Activated naive CD8-positive, alpha-beta T cell treated with anti-CD3 and anti-CD28 coated beads, Interleukin-2, amount 10 ng/mL, durations not matched to agents 7 days and 5 days (primary cell): ENCODE measurements around the gene BCAS3. TPM values are rescaled to one million over a fixed set of nuclear protein-coding genes. Genes with fewer than 3 reads are reported as not detected.
"Not testable (repeated sequence)": the region's sequence is repeated elsewhere in the genome, so short reads cannot be mapped to it uniquely, and the experiment has no call there.

Experiments used
- ATAC-seq: fragments of 150-1000 bp; cut with Tn5 transposase; one replicate; pipeline ENCODE4 v1.10.0; 2021; ENCODE audit warnings: low read depth, moderate library complexity
- POLR2A ChIA-PET: fragments of 350-600 bp; sonication (Branson Sonifier 250); formaldehyde crosslinking; loops from one replicate; lab custom pipeline; 2021; ENCODE audit warnings: antibody characterized with exemption; lab: Charles Lee
- DNase-seq: peaks from one replicate; pipeline ENCODE4 v3.0.0; 2021
- H3K27ac Mint-ChIP-seq: one replicate; pipeline ENCODE4 v1.8.0; 2022; ENCODE audit warnings: mild to moderate bottlenecking, mixed read lengths
- H3K27me3 Mint-ChIP-seq: one replicate; pipeline ENCODE4 v1.8.0; 2022; ENCODE audit warnings: mild to moderate bottlenecking, moderate library complexity, mixed read lengths
- H3K36me3 Mint-ChIP-seq: one replicate; pipeline ENCODE4 v1.8.0; 2021; ENCODE audit warnings: mild to moderate bottlenecking, mixed read lengths
- H3K4me1 Mint-ChIP-seq: one replicate; pipeline ENCODE4 v1.8.0; 2021; ENCODE audit warnings: mixed read lengths
- H3K4me3 Mint-ChIP-seq: one replicate; pipeline ENCODE4 v1.8.0; 2022; ENCODE audit warnings: mild to moderate bottlenecking, moderate library complexity, mixed read lengths
- H3K9me3 Mint-ChIP-seq: one replicate; pipeline ENCODE4 v1.8.0; 2021; ENCODE audit warnings: mixed read lengths
- total RNA-seq, 2 experiments: library from RNA; stranded (reverse); gene quantifications; one replicate each; pipeline ENCODE4 v1.2.3, GENCODE V29; 2021

The BCAS3 gene
- total RNA-seq, 2 experiments from 2014 or later: 21.6 to 27.3 TPM

GRCh38 chr17:61425682-61426481, 748.2 kb downstream of the BCAS3 start:
- POLR2A ChIA-PET: no interaction called here
- ATAC-seq (no peak), DNase-seq (no peak)
- Mint-ChIP-seq H3K9me3 (no peaks in the 10 kb centered on the region), H3K36me3 (no peaks in the 10 kb centered on the region), H3K4me1 (no peaks in the 10 kb centered on the region), H3K4me3 (no peak overlapping the region), H3K27me3 (peaks cover 35% of the 10 kb centered on the region), H3K27ac (no peak overlapping the region)

GRCh38 chr17:61426482-61427304, 749.0 kb downstream of the BCAS3 start:
- ATAC-seq (no peak), DNase-seq (no peak)
- H3K4me1 Mint-ChIP-seq: no peaks in the 10 kb centered on the region
- no peaks in the 10 kb centered on the region for H3K9me3 Mint-ChIP-seq
- POLR2A ChIA-PET: no interaction called here
- H3K4me3 Mint-ChIP-seq: no peak overlapping the region
- H3K27me3 Mint-ChIP-seq: peaks cover 37% of the 10 kb centered on the region
- no peak overlapping the region for H3K27ac Mint-ChIP-seq
- no peaks in the 10 kb centered on the region for H3K36me3 Mint-ChIP-seq

GRCh38 chr17:61427567-61427966, 749.9 kb downstream of the BCAS3 start:
- no peak for ATAC-seq
- Mint-ChIP-seq H3K4me1 (no peaks in the 10 kb centered on the region), H3K36me3 (no peaks in the 10 kb centered on the region), H3K9me3 (no peaks in the 10 kb centered on the region), H3K27ac (no peak overlapping the region), H3K4me3 (no peak overlapping the region), H3K27me3 (peaks cover 31% of the 10 kb centered on the region)
- no peak for DNase-seq
- POLR2A ChIA-PET: no interaction called here

GRCh38 chr17:61429274-61429673, 751.6 kb downstream of the BCAS3 start:
- peaks cover 20% of the 10 kb centered on the region for H3K27me3 Mint-ChIP-seq

GRCh38 chr17:61429831-61430230, 752.2 kb downstream of the BCAS3 start:
- DNase-seq, POLR2A ChIA-PET, H3K9me3 Mint-ChIP-seq, ATAC-seq, H3K4me1 Mint-ChIP-seq, H3K27ac Mint-ChIP-seq, H3K4me3 Mint-ChIP-seq, H3K36me3 Mint-ChIP-seq: not testable (repeated sequence)
- peaks cover 20% of the 10 kb centered on the region for H3K27me3 Mint-ChIP-seq

More at GRCh38 chr17:61429274-61429673, 751.6 kb downstream of the BCAS3 start:
- ATAC-seq: no peak
- no peak for DNase-seq
- Mint-ChIP-seq H3K4me1 (no peaks in the 10 kb centered on the region), H3K27ac (no peak overlapping the region), H3K4me3 (no peak overlapping the region), H3K9me3 (no peaks in the 10 kb centered on the region), H3K36me3 (no peaks in the 10 kb centered on the region)
- POLR2A ChIA-PET: no interaction called here

- ATAC-seq (no peak), DNase-seq (no peak)
- Mint-ChIP-seq H3K36me3 (no peaks in the 10 kb centered on the region), H3K27me3 (peaks cover 28% of the 10 kb centered on the region), H3K4me1 (no peaks in the 10 kb centered on the region), H3K4me3 (no peak overlapping the region), H3K27ac (no peak overlapping the region), H3K9me3 (no peaks in the 10 kb centered on the region)
- POLR2A ChIA-PET: no interaction called here
Observed at GRCh38 chr17:61431594-61432311, 754.1 kb downstream of the BCAS3 start.

- Mint-ChIP-seq H3K4me3 (no peak overlapping the region), H3K9me3 (peaks cover 4% of the 10 kb centered on the region), H3K36me3 (peaks cover 1% of the 10 kb centered on the region), H3K27me3 (peaks cover 29% of the 10 kb centered on the region), H3K27ac (no peak overlapping the region), H3K4me1 (peaks cover 3% of the 10 kb centered on the region)
- POLR2A ChIA-PET: no interaction called here
- DNase-seq (no peak), ATAC-seq (no peak)
Observed at GRCh38 chr17:61436273-61436672, 758.6 kb downstream of the BCAS3 start.

- peaks cover 1% of the 10 kb centered on the region for H3K36me3 Mint-ChIP-seq
- POLR2A ChIA-PET: no interaction called here
- no peak for ATAC-seq
- no peak overlapping the region for H3K4me3 Mint-ChIP-seq
- H3K9me3 Mint-ChIP-seq: peaks cover 4% of the 10 kb centered on the region
- peaks cover 6% of the 10 kb centered on the region for H3K4me1 Mint-ChIP-seq
- no peak overlapping the region for H3K27ac Mint-ChIP-seq
- no peak for DNase-seq
- peaks cover 33% of the 10 kb centered on the region for H3K27me3 Mint-ChIP-seq
Observed at GRCh38 chr17:61436995-61437704, 759.5 kb downstream of the BCAS3 start.

- H3K4me3 Mint-ChIP-seq: no peak overlapping the region
- H3K27ac Mint-ChIP-seq: no peak overlapping the region
- H3K4me1 Mint-ChIP-seq: peaks cover 6% of the 10 kb centered on the region
- peaks cover 4% of the 10 kb centered on the region for H3K9me3 Mint-ChIP-seq
- H3K27me3 Mint-ChIP-seq: peaks cover 43% of the 10 kb centered on the region
- peaks cover 1% of the 10 kb centered on the region for H3K36me3 Mint-ChIP-seq
- no peak for ATAC-seq
- DNase-seq: no peak
- POLR2A ChIA-PET: interaction anchor here (0.5 kb wide), 1 partner anchor 734 kb away, joined by 5 read pairs; no protein-coding TSS in a partner anchor
Observed at GRCh38 chr17:61440697-61441096, 763.0 kb downstream of the BCAS3 start.

GRCh38 chr17:61441507-61441906, 763.9 kb downstream of the BCAS3 start:
- H3K27me3 Mint-ChIP-seq: peaks cover 42% of the 10 kb centered on the region
- DNase-seq, H3K36me3 Mint-ChIP-seq, H3K27ac Mint-ChIP-seq, POLR2A ChIA-PET, ATAC-seq, H3K4me3 Mint-ChIP-seq, H3K4me1 Mint-ChIP-seq, H3K9me3 Mint-ChIP-seq: not testable (repeated sequence)

- Mint-ChIP-seq H3K36me3 (peaks cover 1% of the 10 kb centered on the region), H3K9me3 (peaks cover under 1% of the 10 kb centered on the region), H3K4me1 (peaks cover 6% of the 10 kb centered on the region), H3K27me3 (peaks cover 43% of the 10 kb centered on the region), H3K27ac (no peak overlapping the region), H3K4me3 (no peak overlapping the region)
- ATAC-seq (no peak), DNase-seq (no peak)
- POLR2A ChIA-PET: no interaction called here
Observed at GRCh38 chr17:61442136-61442775, 764.6 kb downstream of the BCAS3 start.
